Activated CD4-positive, alpha-beta memory T cell treated with anti-CD3 and anti-CD28 coated beads, Interleukin-2, amount 10 ng/mL, durations not matched to agents 7 days and 5 days (primary cell): ENCODE measurements around the gene TMEM35B. TPM values are rescaled to one million over a fixed set of nuclear protein-coding genes. Genes with fewer than 3 reads are reported as not detected.
"Not testable (repeated sequence)": the region's sequence is repeated elsewhere in the genome, so short reads cannot be mapped to it uniquely, and the experiment has no call there.

ENCODE experiments used
- CTCF ChIA-PET: fragments of 350-600 bp; sonication (Branson Sonifier 250); formaldehyde crosslinking; loops from one replicate; lab custom pipeline; 2021; ENCODE audit warnings: antibody characterized with exemption, inconsistent platforms; lab: Charles Lee
- POLR2A ChIA-PET: fragments of 350-600 bp; sonication (Branson Sonifier 250); formaldehyde crosslinking; loops from one replicate; lab custom pipeline; 2021; ENCODE audit warnings: antibody characterized with exemption; lab: Charles Lee
- DNase-seq: peaks from one replicate; pipeline ENCODE4 v3.0.0-alpha.2; 2020
- H3K27ac Mint-ChIP-seq: one replicate; pipeline ENCODE4 v1.8.0; 2021; ENCODE audit warnings: mild to moderate bottlenecking, mixed read lengths
- H3K27me3 Mint-ChIP-seq: one replicate; pipeline ENCODE4 v1.8.0; 2021; ENCODE audit warnings: mixed read lengths
- H3K36me3 Mint-ChIP-seq: one replicate; pipeline ENCODE4 v1.8.0; 2021; ENCODE audit warnings: low read depth, mixed read lengths
- H3K4me1 Mint-ChIP-seq: one replicate; pipeline ENCODE4 v1.8.0; 2021; ENCODE audit warnings: mixed read lengths
- H3K4me3 Mint-ChIP-seq: one replicate; pipeline ENCODE4 v1.8.0; 2021; ENCODE audit warnings: mild to moderate bottlenecking, mixed read lengths
- H3K9me3 Mint-ChIP-seq: one replicate; pipeline ENCODE4 v1.8.0; 2021; ENCODE audit warnings: mixed read lengths
- total RNA-seq, 2 experiments: library from RNA; stranded (reverse); gene quantifications; one replicate each; pipeline ENCODE4 v1.2.3, GENCODE V29; 2021

TMEM35B gene
- total RNA-seq, 2 experiments from 2014 or later, result 38.7 to 42.4 TPM

DNA sequence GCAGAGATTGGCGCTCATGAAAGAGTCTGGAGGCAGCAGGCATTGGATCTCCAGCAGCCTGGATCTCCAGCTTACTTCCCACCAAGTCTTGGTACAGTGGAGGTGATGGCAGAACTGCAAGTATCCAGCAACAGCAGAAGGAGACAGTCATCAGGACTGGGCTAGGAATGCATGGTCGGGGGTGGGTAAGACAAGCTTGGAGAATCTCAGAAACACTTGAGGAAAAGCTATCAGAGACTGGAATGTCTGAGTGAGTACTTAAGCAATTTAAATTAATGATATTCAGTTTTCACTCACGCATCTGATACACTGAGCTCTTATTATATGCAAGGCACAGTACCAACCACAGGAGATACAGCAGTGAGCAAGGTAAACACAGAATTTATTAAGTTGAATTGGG lies 9.8 kb downstream of the TMEM35B start:
- Mint-ChIP-seq H3K27me3 (no peaks in the 10 kb centered on the region), H3K27ac (no peak overlapping the region), H3K4me3 (no peak overlapping the region), H3K9me3 (no peaks in the 10 kb centered on the region), H3K36me3 (peaks cover 16% of the 10 kb centered on the region), H3K4me1 (peaks cover 3% of the 10 kb centered on the region)
- no peak for DNase-seq
- CTCF ChIA-PET, result no interaction called here
- POLR2A ChIA-PET, result interaction anchor here (2.5 kb wide), 1 partner anchor 10 kb away, joined by 17 read pairs; the partner anchor contains the start of gene TMEM35B

DNA sequence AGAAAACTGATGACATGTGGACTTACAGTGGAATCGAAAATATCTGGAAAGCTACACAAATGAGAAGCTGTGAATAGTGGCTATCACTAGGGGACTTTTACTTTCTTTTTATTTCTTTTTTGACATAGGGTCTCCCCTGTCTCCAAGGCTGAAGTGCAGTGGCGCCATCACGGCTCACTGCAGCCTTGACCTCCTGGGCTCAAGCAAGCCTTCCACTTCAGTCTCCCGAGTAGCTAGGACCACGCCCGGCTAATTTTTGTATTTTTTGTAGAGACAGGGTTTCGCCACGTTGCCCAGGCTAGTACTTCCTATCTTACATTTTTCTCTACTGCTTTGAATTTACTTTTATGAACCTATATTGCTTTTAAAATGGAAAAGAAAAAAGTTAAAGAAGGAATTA lies 10.5 kb downstream of the TMEM35B start:
- Mint-ChIP-seq H3K9me3 (no peaks in the 10 kb centered on the region), H3K27me3 (no peaks in the 10 kb centered on the region), H3K4me1 (peaks cover 7% of the 10 kb centered on the region), H3K36me3 (peaks cover 16% of the 10 kb centered on the region), H3K4me3 (no peak overlapping the region), H3K27ac (no peak overlapping the region)
- CTCF ChIA-PET, result interaction anchor here (1.1 kb wide), 1 partner anchor 8 kb away, joined by 7 read pairs; no protein-coding TSS in a partner anchor
- no peak for DNase-seq
- POLR2A ChIA-PET, result interaction anchor here (0.9 to 2.5 kb wide), 2 partner anchors 9 to 10 kb away, joined by 3 to 17 read pairs; partner anchors contain the start of gene TMEM35B

DNA sequence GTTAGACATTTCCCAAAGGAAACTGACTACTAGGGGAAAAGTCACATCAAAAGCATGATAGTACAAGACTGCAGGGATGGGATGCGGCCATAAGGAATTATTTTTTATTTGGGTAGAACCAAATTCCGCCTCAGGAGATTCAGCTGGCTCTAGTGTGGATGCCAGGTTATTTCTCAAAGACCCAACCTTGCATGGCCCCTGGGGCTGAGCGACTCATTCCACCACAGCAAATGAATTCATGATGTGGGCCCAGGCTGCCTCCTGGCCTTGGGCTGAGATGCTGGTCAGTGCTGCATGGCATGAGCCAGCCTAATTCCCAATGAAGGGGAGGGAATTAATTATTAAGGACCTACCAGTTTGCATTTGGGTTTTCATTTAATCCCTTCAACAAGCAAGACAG lies 11.8 kb downstream of the TMEM35B start:
- H3K9me3 Mint-ChIP-seq, result no peaks in the 10 kb centered on the region
- DNase-seq, result no peak
- peaks cover 12% of the 10 kb centered on the region for H3K4me1 Mint-ChIP-seq
- H3K27ac Mint-ChIP-seq, result no peak overlapping the region
- POLR2A ChIA-PET, result interaction anchor here (1.5 to 2.5 kb wide), 2 partner anchors 12 to 106 kb away, joined by 4 to 17 read pairs; partner anchors contain the start of genes TMEM35B and ZMYM1
- H3K27me3 Mint-ChIP-seq, result no peaks in the 10 kb centered on the region
- no peak overlapping the region for H3K4me3 Mint-ChIP-seq
- CTCF ChIA-PET, result interaction anchor here (1.0 kb wide), 1 partner anchor 11 kb away, joined by 5 read pairs; the partner anchor contains the start of gene TMEM35B
- H3K36me3 Mint-ChIP-seq, result peaks cover 16% of the 10 kb centered on the region

DNA sequence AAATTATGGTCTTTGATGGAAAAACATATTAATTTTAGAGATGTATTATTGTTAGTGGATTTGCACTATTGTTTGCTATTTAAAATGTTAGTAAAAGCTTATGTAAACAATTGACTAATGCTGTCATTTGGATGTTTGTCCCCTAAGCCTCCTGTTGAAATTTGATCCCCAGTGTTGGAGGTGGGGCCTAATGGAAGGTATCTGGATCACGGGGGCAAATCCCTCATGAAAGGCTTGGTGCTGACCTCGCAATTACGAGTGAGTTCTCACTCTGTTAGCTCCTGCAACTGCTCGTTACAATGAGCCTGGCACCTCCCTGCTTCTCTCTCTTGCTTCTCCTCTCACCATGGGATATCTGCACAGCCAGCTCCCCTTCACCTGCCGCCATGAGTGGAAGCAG lies 14.3 kb downstream of the TMEM35B start:
- no peak overlapping the region for H3K4me3 Mint-ChIP-seq
- no peak for DNase-seq
- peaks cover 3% of the 10 kb centered on the region for H3K36me3 Mint-ChIP-seq
- H3K4me1 Mint-ChIP-seq, result peaks cover 11% of the 10 kb centered on the region
- H3K27ac Mint-ChIP-seq, result no peak overlapping the region
- ChIA-PET POLR2A (no interaction called here), CTCF (no interaction called here)
- H3K27me3 Mint-ChIP-seq, result peaks cover 3% of the 10 kb centered on the region
- no peaks in the 10 kb centered on the region for H3K9me3 Mint-ChIP-seq

DNA sequence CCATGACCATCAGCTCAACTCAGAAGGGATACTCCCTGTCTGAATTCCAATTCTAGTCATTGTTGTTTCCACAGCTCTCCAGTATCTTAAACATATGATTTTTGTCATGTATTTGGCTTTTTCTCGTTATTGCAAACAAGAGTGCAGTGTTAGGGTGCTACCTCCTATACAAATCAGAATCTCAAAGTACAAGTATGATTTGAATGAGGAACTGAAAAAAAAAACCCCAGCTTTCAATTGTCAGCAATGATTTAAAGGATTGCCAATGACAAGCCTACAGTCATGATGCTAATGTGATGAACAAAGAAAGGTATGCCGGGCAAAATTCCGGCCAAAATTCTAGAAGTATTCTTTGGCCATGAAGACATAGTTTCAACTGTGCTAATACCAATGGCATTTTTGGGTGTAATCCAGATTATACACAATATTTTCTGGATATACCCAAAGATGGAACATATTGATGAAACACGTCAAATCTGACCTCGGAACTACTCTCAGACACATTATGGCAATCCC lies 14.9 kb downstream of the TMEM35B start:
- H3K4me3 Mint-ChIP-seq, result no peak overlapping the region
- H3K27ac Mint-ChIP-seq, result no peak overlapping the region
- CTCF ChIA-PET, result no interaction called here
- no peaks in the 10 kb centered on the region for H3K36me3 Mint-ChIP-seq
- DNase-seq, result no peak
- peaks cover 11% of the 10 kb centered on the region for H3K4me1 Mint-ChIP-seq
- POLR2A ChIA-PET, result interaction anchor here (2.3 kb wide), 1 partner anchor 14 kb away, joined by 14 read pairs; the partner anchor contains the start of gene TMEM35B
- H3K9me3 Mint-ChIP-seq, result no peaks in the 10 kb centered on the region
- H3K27me3 Mint-ChIP-seq, result peaks cover 3% of the 10 kb centered on the region

DNA sequence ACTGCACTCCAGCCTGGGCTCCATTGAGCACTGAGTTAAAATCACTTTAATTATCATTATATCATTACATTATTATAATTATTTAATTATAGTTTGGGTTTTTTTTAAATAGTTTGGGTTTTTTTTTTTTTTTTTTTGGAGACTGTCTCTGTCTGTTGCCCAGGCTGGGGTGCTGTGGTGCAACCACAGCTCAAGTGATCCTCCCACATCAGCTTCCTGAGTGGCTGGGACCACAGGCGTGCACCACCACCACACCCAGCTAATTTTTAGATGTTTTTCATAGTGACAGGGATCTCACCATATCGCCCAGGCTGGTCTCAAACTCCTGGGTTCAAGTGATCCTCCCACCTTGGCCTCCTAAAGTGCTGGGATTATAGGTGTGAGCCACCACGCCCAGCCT lies 16.9 kb downstream of the TMEM35B start:
- DNase-seq, result peak; percentile 52
- H3K36me3 Mint-ChIP-seq, H3K9me3 Mint-ChIP-seq, H3K27me3 Mint-ChIP-seq, H3K4me3 Mint-ChIP-seq, H3K27ac Mint-ChIP-seq: not testable (repeated sequence)
- ChIA-PET CTCF (interaction anchor here (0.6 kb wide), 1 partner anchor 816 kb away, joined by 3 read pairs; no protein-coding TSS in a partner anchor), POLR2A (interaction anchor here (2.3 kb wide), 1 partner anchor 16 kb away, joined by 14 read pairs; the partner anchor contains the start of gene TMEM35B)
- H3K4me1 Mint-ChIP-seq, result peaks cover 11% of the 10 kb centered on the region

DNA sequence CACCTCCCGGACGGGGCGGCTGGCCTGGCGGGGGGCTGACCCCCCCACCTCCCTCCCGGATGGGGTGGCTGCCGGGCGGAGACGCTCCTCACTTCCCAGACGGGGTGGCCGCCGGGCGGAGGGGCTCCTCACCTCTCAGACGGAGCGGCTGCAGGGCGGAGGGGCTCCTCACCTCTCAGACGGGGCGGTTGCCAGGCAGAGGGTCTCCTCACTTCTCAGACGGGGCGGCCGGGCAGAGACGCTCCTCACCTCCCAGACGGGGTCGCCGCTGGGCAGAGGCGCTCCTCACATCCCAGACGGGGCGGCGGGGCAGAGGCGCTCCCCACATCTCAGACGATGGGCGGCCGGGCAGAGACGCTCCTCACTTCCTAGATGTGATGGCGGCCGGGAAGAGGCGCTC lies 17.5 kb downstream of the TMEM35B start:
- ChIA-PET CTCF (interaction anchor here (0.6 kb wide), 1 partner anchor 817 kb away, joined by 3 read pairs; no protein-coding TSS in a partner anchor), POLR2A (interaction anchor here (2.3 kb wide), 1 partner anchor 17 kb away, joined by 14 read pairs; the partner anchor contains the start of gene TMEM35B)
- H3K27ac Mint-ChIP-seq, H3K4me3 Mint-ChIP-seq, H3K36me3 Mint-ChIP-seq, DNase-seq, H3K9me3 Mint-ChIP-seq, H3K27me3 Mint-ChIP-seq: not testable (repeated sequence)
- H3K4me1 Mint-ChIP-seq, result peaks cover 11% of the 10 kb centered on the region

DNA sequence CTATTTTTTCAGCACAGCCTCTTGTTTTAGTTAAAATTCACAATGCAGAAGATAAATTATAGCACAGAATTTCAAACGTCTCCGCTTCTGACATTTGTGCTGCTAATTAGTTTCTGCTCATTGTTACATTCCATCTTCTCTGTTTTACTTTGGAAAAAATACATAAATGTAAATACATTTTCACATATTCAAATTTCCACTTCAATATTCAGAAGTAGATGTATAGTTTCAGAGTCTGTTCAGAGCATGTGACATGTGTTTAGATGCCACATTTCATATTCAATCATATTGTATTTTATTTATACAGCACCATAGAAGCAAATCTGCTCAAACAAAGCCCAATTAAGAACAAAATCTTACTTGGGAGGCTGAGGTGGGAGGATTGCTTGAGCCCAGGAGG lies 19.6 kb downstream of the TMEM35B start:
- ChIA-PET POLR2A (no interaction called here), CTCF (no interaction called here)
- H3K36me3 Mint-ChIP-seq, result no peaks in the 10 kb centered on the region
- H3K9me3 Mint-ChIP-seq, result no peaks in the 10 kb centered on the region
- H3K27me3 Mint-ChIP-seq, result peaks cover 8% of the 10 kb centered on the region
- H3K27ac Mint-ChIP-seq, result no peak overlapping the region
- H3K4me1 Mint-ChIP-seq, result peaks cover 11% of the 10 kb centered on the region
- no peak for DNase-seq
- no peak overlapping the region for H3K4me3 Mint-ChIP-seq

DNA sequence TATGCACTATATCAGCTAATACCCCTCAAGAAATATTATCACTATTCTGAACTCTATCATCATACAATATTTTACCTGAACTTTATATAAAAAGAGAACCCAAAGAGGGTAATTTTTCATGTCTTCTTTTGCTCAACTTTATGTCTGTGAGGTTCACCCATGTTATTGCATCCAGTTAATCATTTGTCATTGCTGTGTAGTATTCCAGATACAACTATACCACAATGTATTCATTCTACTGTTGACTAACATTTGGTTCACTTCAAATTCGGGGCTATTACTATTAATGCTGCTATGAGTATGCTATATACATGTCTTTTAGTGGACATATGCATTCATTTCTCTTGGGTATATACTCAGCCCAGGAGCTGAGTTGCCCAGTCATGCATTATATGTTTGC lies 34.7 kb downstream of the TMEM35B start:
- Mint-ChIP-seq H3K4me1 (peaks cover 3% of the 10 kb centered on the region), H3K27me3 (peaks cover 5% of the 10 kb centered on the region), H3K4me3 (no peak overlapping the region), H3K9me3 (peaks cover 2% of the 10 kb centered on the region), H3K27ac (no peak overlapping the region), H3K36me3 (no peaks in the 10 kb centered on the region)
- ChIA-PET CTCF (no interaction called here), POLR2A (no interaction called here)
- no peak for DNase-seq

DNA sequence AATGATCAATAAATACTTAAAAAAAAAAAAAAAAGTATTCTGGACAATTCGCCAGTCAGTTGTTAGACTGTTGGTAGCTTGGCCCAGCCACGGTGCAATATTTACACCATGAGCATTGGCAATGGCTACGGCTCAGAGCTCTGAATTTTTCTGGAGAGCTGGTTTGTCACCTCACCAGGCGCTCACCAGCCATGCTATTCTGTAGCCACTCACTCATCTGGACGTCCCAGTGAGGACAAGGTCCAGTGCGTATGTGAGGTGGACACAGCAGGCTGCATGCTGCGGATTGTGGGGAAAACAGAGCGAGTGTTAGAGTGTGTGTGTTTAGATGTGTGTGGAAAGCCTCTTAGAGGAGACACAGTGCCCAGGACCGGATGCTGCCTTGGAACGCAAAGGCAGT lies 36.4 kb downstream of the TMEM35B start:
- H3K27me3 Mint-ChIP-seq, H3K36me3 Mint-ChIP-seq, DNase-seq, H3K4me3 Mint-ChIP-seq, POLR2A ChIA-PET, H3K4me1 Mint-ChIP-seq, H3K27ac Mint-ChIP-seq, H3K9me3 Mint-ChIP-seq: not testable (repeated sequence)
- CTCF ChIA-PET, result interaction anchor here (0.5 kb wide), 1 partner anchor 16 kb away, joined by 4 read pairs; no protein-coding TSS in a partner anchor

DNA sequence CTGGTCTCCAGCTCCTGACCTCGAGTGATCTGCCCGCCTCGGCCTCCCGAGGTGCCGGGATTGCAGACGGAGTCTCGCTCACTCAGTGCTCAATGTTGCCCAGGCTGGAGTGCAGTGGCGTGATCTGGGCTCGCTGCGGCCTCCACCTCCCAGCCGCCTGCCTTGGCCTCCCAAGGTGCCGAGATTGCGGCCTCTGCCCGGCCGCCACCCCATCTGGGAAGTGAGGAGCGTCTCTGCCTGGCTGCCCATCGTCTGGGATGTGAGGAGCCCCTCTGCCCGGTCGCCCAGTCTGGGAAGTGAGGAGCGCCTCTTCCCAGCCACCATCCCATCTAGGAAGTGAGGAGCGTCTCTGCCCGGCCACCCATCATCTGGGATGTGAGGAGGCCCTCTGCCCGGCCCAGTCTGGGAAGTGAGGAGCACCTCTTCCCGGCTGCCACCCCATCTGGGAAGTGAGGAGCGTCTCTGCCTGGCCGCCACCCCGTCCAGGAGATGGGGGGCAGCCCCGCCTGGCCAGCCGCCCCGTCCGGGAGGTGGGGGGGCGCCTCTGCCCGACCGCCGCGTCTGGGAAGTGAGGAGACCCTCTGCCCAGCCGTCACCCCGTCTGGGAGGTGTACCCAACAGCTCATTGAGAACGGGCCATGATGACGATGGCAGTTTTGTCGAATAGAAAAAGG lies 37.4 kb downstream of the TMEM35B start:
- H3K27ac Mint-ChIP-seq, H3K27me3 Mint-ChIP-seq, DNase-seq, H3K36me3 Mint-ChIP-seq, POLR2A ChIA-PET, CTCF ChIA-PET, H3K4me3 Mint-ChIP-seq, H3K4me1 Mint-ChIP-seq, H3K9me3 Mint-ChIP-seq: not testable (repeated sequence)

DNA sequence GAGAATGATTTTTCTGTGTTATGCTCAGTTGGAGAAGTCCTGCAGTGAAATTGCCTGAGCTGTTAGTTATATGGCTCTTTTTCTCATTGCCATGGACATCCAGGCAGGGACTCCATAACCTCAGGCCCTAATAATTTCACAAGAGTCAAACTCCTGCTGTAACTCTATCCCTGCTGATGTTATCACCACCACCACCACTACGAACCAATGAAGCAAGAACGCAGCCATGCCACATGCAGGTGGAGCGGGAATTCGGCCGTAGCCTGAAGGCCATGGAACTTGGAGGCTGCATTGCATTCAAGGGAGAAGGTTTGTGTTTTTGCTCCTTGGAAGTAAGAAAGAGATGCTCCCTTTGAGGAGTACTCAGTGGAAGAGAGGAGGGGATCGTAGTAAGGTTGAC lies 38.9 kb downstream of the TMEM35B start:
- H3K36me3 Mint-ChIP-seq, result no peaks in the 10 kb centered on the region
- no peak overlapping the region for H3K4me3 Mint-ChIP-seq
- H3K4me1 Mint-ChIP-seq, result no peaks in the 10 kb centered on the region
- peaks cover 11% of the 10 kb centered on the region for H3K27me3 Mint-ChIP-seq
- no peak for DNase-seq
- H3K27ac Mint-ChIP-seq, result no peak overlapping the region
- CTCF ChIA-PET, result interaction anchor here (0.7 kb wide), 1 partner anchor 40 kb away, joined by 3 read pairs; no protein-coding TSS in a partner anchor
- peaks cover 2% of the 10 kb centered on the region for H3K9me3 Mint-ChIP-seq
- POLR2A ChIA-PET, result no interaction called here

DNA sequence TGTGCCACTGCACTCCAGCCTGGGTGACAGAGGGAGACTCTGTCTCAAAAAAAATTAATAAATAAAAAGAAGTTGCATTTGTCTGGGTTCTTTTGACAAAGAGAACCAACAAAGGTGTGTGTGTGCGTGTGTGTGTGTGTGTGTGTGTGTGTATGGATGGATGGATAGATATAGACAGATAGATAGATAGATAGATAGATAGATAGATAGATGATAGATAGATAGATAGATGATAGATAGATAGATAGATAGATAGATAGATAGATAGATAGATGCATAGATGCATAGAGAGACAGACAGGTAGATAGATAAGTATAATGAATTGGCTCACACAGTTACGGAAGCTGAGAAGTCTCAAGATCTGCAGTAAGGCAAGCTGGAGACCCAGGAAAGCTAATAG lies 43.3 kb downstream of the TMEM35B start:
- H3K4me1 Mint-ChIP-seq, H3K4me3 Mint-ChIP-seq, H3K9me3 Mint-ChIP-seq, H3K36me3 Mint-ChIP-seq, H3K27ac Mint-ChIP-seq, POLR2A ChIA-PET, DNase-seq, CTCF ChIA-PET: not testable (repeated sequence)
- peaks cover 20% of the 10 kb centered on the region for H3K27me3 Mint-ChIP-seq
